ENCODE data around the gene PIGR.

DNA sequence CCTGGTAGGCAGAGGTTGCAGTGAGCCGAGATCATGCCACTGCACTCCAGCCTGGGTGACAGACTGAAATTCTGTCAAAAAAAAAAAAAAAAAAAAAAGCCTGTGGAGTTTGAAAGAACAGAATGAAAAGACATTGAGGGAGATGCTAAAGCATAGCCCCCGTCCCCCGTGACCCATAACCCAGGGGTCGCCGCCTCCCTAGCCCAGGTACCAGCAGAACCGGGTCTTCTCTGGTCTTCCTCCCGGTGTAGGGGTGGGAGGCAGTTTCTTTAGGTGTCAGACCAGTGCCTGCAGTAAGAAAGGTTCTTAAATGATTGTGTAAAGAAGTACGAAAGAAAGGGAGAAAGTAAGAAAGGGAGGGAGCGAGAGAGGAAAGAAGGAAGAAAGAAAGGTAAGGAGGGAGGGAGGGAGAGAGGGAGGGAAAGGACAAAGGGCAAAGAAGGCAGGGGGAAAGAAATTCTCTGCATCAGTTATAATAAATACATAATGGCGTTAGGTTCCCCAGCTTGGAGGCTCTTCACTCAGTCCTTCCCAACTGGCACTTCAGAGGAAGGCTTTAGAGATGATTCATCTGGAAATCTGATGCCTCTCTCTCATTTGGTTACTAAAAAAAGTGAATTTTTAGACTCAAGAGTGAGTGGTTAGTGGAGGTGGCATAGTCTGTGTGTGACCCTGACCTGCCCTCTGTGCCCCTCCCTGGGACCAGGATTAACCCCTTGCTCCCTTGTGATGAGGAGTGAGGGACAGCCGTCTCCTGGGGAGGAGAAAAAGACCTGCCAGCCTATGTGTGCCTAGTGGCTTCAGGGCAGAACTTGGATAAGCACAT, 48.0 kb downstream of the PIGR start:
- TF ChIP-seq GATA2 (IDR thresholded peaks at IDR 0.05; ENCODE audit: low read depth, low read length) (no peak), GATA3 (IDR thresholded peaks at IDR 0.05; ENCODE audit: low read depth, low read length) (no peak)
